HG03442 (cell line): ENCODE results near the gene PLCB1.
"Not testable (repeated sequence)": the region's sequence is repeated elsewhere in the genome, so short reads cannot be mapped to it uniquely, and the experiment has no call there.

Experiments
- ATAC-seq: cut with Tn5 transposase; IDR thresholded peaks from one replicate; pipeline ENCODE4 v1.9.1; 2021; ENCODE audit warnings: mild to moderate bottlenecking, moderate library complexity; ENCODE audit not compliant: unreplicated experiment

The PLCB1 gene

GRCh38 chr20:8362457-8362856, 230.4 kb downstream of the PLCB1 start:
- no peak for ATAC-seq

GRCh38 chr20:8363970-8364733, 232.1 kb downstream of the PLCB1 start:
- ATAC-seq, result no peak

- ATAC-seq, result no peak
Measured at GRCh38 chr20:8364734-8365078, 232.6 kb downstream of the PLCB1 start.

GRCh38 chr20:8365634-8366033, 233.6 kb downstream of the PLCB1 start:
- no peak for ATAC-seq

GRCh38 chr20:8366303-8366923, 234.3 kb downstream of the PLCB1 start:
- no peak for ATAC-seq

- ATAC-seq, result no peak
Measured at GRCh38 chr20:8367689-8368088, 235.6 kb downstream of the PLCB1 start.

- ATAC-seq, result no peak
Measured at GRCh38 chr20:8368670-8369069, 236.6 kb downstream of the PLCB1 start.

GRCh38 chr20:8369311-8369710, 237.2 kb downstream of the PLCB1 start:
- ATAC-seq, result no peak

- ATAC-seq, result no peak
Measured at GRCh38 chr20:8370774-8371173, 238.7 kb downstream of the PLCB1 start.

- no peak for ATAC-seq
Measured at GRCh38 chr20:8372824-8373380, 240.8 kb downstream of the PLCB1 start.

GRCh38 chr20:8373579-8373978, 241.5 kb downstream of the PLCB1 start:
- no peak for ATAC-seq

- ATAC-seq, result no peak
Measured at GRCh38 chr20:8375898-8376297, 243.8 kb downstream of the PLCB1 start.

GRCh38 chr20:8376940-8377339, 244.9 kb downstream of the PLCB1 start:
- ATAC-seq, result no peak

- ATAC-seq, result not testable (repeated sequence)
Measured at GRCh38 chr20:8379125-8379524, 247.1 kb downstream of the PLCB1 start.

GRCh38 chr20:8385247-8385646, 253.2 kb downstream of the PLCB1 start:
- no peak for ATAC-seq

- ATAC-seq, result no peak
Measured at GRCh38 chr20:8386991-8387390, 254.9 kb downstream of the PLCB1 start.

GRCh38 chr20:8388141-8388540, 256.1 kb downstream of the PLCB1 start:
- no peak for ATAC-seq

- no peak for ATAC-seq
Measured at GRCh38 chr20:8388707-8389106, 256.6 kb downstream of the PLCB1 start.

- ATAC-seq, result no peak
Measured at GRCh38 chr20:8389381-8390036, 257.4 kb downstream of the PLCB1 start.

- no peak for ATAC-seq
Measured at GRCh38 chr20:8390037-8390433, 258.0 kb downstream of the PLCB1 start.

- ATAC-seq, result no peak
Measured at GRCh38 chr20:8390500-8390899, 258.4 kb downstream of the PLCB1 start.

- ATAC-seq, result no peak
Measured at GRCh38 chr20:8393381-8393780, 261.3 kb downstream of the PLCB1 start.
